ENCODE measurements around the gene ZBTB20.

DNA sequence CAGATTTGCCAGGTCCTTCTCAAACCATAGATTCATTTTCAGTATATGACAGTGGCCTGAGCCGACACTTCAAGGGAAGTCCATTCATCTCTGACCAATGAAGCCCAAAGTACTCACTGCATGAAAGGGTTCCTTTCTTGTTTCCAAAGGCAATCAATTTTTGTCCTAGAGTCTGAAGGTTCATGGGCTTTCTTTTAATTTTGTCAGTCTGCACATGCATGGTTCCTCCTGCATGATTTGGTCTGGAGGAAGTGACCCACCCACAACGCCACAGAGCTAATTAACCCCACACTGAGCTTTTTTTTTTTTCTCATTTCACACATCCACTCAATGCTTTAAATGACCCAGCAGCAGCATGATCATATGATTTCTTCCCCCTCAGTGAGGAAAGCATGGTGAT lies 636.9 kb downstream of the ZBTB20 start:
- TF ChIP-seq, protein P1, sequence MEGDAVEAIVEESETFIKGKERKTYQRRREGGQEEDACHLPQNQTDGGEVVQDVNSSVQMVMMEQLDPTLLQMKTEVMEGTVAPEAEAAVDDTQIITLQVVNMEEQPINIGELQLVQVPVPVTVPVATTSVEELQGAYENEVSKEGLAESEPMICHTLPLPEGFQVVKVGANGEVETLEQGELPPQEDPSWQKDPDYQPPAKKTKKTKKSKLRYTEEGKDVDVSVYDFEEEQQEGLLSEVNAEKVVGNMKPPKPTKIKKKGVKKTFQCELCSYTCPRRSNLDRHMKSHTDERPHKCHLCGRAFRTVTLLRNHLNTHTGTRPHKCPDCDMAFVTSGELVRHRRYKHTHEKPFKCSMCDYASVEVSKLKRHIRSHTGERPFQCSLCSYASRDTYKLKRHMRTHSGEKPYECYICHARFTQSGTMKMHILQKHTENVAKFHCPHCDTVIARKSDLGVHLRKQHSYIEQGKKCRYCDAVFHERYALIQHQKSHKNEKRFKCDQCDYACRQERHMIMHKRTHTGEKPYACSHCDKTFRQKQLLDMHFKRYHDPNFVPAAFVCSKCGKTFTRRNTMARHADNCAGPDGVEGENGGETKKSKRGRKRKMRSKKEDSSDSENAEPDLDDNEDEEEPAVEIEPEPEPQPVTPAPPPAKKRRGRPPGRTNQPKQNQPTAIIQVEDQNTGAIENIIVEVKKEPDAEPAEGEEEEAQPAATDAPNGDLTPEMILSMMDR (IDR thresholded peaks at IDR 0.05) = no peak
- TF ChIP-seq POLR2A (IDR thresholded peaks at IDR 0.05) = no peak
- no peak for TF ChIP-seq POLR2AphosphoS5 (IDR thresholded peaks at IDR 0.05)
